ENCODE data around the gene TRAPPC10. TPM values are rescaled to one million over a fixed set of nuclear protein-coding genes. Genes with fewer than 3 reads are reported as not detected.
"Not testable (repeated sequence)": the region's sequence is repeated elsewhere in the genome, so short reads cannot be mapped to it uniquely, and the experiment has no call there.

The TRAPPC10 gene
- total RNA-seq, 1 experiment from 2014 or later: 30.2 TPM

GRCh38 chr21:44143996-44144395 lies 131.9 kb downstream of the TRAPPC10 start:
- not testable (repeated sequence) for H3K27me3 ChIP-seq (replicated peaks); DNase-seq (ENCODE audit: low read depth in 1 of 2, low spot score in 2 of 2); H3K9me3 ChIP-seq (replicated peaks); H3K4me1 ChIP-seq (replicated peaks); H3K27ac ChIP-seq; H3K36me3 ChIP-seq; H3K4me3 ChIP-seq

- DNase-seq (ENCODE audit: low read depth in 1 of 2, low spot score in 2 of 2); H3K36me3 ChIP-seq; H3K4me1 ChIP-seq (replicated peaks); H3K9me3 ChIP-seq (replicated peaks); H3K27ac ChIP-seq; H3K27me3 ChIP-seq (replicated peaks); H3K4me3 ChIP-seq: not testable (repeated sequence)
Observed at GRCh38 chr21:44144784-44145602, 132.9 kb downstream of the TRAPPC10 start.

GRCh38 chr21:44145616-44146015 lies 133.5 kb downstream of the TRAPPC10 start:
- H3K27ac ChIP-seq; H3K36me3 ChIP-seq; H3K4me1 ChIP-seq (replicated peaks); H3K27me3 ChIP-seq (replicated peaks); H3K4me3 ChIP-seq; DNase-seq (ENCODE audit: low read depth in 1 of 2, low spot score in 2 of 2); H3K9me3 ChIP-seq (replicated peaks): not testable (repeated sequence)

- not testable (repeated sequence) for DNase-seq (ENCODE audit: low read depth in 1 of 2, low spot score in 2 of 2); H3K4me3 ChIP-seq; H3K27me3 ChIP-seq (replicated peaks); H3K36me3 ChIP-seq; H3K4me1 ChIP-seq (replicated peaks); H3K27ac ChIP-seq; H3K9me3 ChIP-seq (replicated peaks)
Observed at GRCh38 chr21:44147108-44147507, 135.0 kb downstream of the TRAPPC10 start.

GRCh38 chr21:44150255-44150654 lies 138.1 kb downstream of the TRAPPC10 start:
- H3K4me1 ChIP-seq (replicated peaks); H3K4me3 ChIP-seq; DNase-seq (ENCODE audit: low read depth in 1 of 2, low spot score in 2 of 2); H3K9me3 ChIP-seq (replicated peaks); H3K36me3 ChIP-seq; H3K27ac ChIP-seq; H3K27me3 ChIP-seq (replicated peaks): not testable (repeated sequence)

GRCh38 chr21:44153214-44153888 lies 141.2 kb downstream of the TRAPPC10 start:
- H3K9me3 ChIP-seq (replicated peaks); DNase-seq (ENCODE audit: low read depth in 1 of 2, low spot score in 2 of 2); H3K4me3 ChIP-seq; H3K36me3 ChIP-seq; H3K4me1 ChIP-seq (replicated peaks); H3K27ac ChIP-seq; H3K27me3 ChIP-seq (replicated peaks): not testable (repeated sequence)

- H3K4me3 ChIP-seq; DNase-seq (ENCODE audit: low read depth in 1 of 2, low spot score in 2 of 2); H3K27ac ChIP-seq; H3K9me3 ChIP-seq (replicated peaks); H3K36me3 ChIP-seq; H3K27me3 ChIP-seq (replicated peaks); H3K4me1 ChIP-seq (replicated peaks): not testable (repeated sequence)
Observed at GRCh38 chr21:44153889-44154228, 141.8 kb downstream of the TRAPPC10 start.

- H3K27me3 ChIP-seq (replicated peaks); DNase-seq (ENCODE audit: low read depth in 1 of 2, low spot score in 2 of 2); H3K9me3 ChIP-seq (replicated peaks); H3K4me1 ChIP-seq (replicated peaks); H3K36me3 ChIP-seq; H3K27ac ChIP-seq; H3K4me3 ChIP-seq: not testable (repeated sequence)
Observed at GRCh38 chr21:44154816-44155230, 142.7 kb downstream of the TRAPPC10 start.

- not testable (repeated sequence) for H3K9me3 ChIP-seq (replicated peaks); DNase-seq (ENCODE audit: low read depth in 1 of 2, low spot score in 2 of 2); H3K4me1 ChIP-seq (replicated peaks); H3K27me3 ChIP-seq (replicated peaks); H3K4me3 ChIP-seq; H3K36me3 ChIP-seq; H3K27ac ChIP-seq
Observed at GRCh38 chr21:44155231-44155993, 143.3 kb downstream of the TRAPPC10 start.

GRCh38 chr21:44155994-44156380 lies 143.9 kb downstream of the TRAPPC10 start:
- H3K4me1 ChIP-seq (replicated peaks); DNase-seq (ENCODE audit: low read depth in 1 of 2, low spot score in 2 of 2); H3K9me3 ChIP-seq (replicated peaks); H3K4me3 ChIP-seq; H3K27me3 ChIP-seq (replicated peaks); H3K36me3 ChIP-seq; H3K27ac ChIP-seq: not testable (repeated sequence)

Other genes with a start within 250 kb of the TRAPPC10 start
- 11.9 and 14.9 TPM in 2 replicates for gene CSTB, start 236.0 kb upstream of the TRAPPC10 start, total RNA-seq (2014; rRNA removed; shearing (Covaris generic))
- gene RRP1, start 222.7 kb upstream of the TRAPPC10 start, total RNA-seq (2014; rRNA removed; shearing (Covaris generic)): 29.2 and 30.4 TPM in 2 replicates
- 43.5 and 66.9 TPM in 2 replicates for gene AGPAT3, start 147.1 kb upstream of the TRAPPC10 start, total RNA-seq (2014; rRNA removed; shearing (Covaris generic))
- gene PWP2, start 95.1 kb downstream of the TRAPPC10 start, total RNA-seq (2014; rRNA removed; shearing (Covaris generic)): 24.4 and 24.8 TPM in 2 replicates
- 14.8 and 23.7 TPM in 2 replicates for gene GATD3, start 121.4 kb downstream of the TRAPPC10 start, total RNA-seq (2014; rRNA removed; shearing (Covaris generic))
- gene ICOSLG, start 228.6 kb downstream of the TRAPPC10 start, total RNA-seq (2014; rRNA removed; shearing (Covaris generic)): 0.26 TPM in 1 of 2 replicates, not detected in the other
- gene DNMT3L, start 249.6 kb downstream of the TRAPPC10 start, total RNA-seq (2014; rRNA removed; shearing (Covaris generic)): not detected in 2 replicates